NCI-H345 treated with DMSO at 0.1 percent for 48 hours (cell line): ENCODE data around the gene TOX3.

ENCODE experiments used
- DNase-seq: peaks from one replicate; lab custom pipeline; 2025; ENCODE audit not compliant: unreplicated experiment; lab: John Stamatoyannopoulos, UW

The TOX3 gene

DNA sequence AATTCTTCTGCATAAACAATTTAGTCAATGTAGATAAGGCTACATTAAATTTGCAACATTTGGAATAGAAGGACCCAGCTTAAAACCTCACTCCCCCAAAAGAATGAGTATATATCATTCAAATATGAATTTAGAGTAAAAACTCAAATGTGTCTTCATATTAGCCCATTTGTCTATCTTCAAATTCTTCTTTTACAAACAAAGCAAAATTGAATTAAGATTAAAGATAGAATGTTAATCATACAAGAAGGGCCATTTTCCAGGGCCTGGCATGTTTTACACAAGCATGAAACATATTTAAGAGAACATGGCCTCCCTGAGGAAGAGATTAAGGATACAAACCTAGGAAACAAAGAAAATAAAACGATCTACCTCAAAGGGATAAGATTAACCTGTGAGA is 8.4 kb downstream of the TOX3 start:
- DNase-seq, result no peak

DNA sequence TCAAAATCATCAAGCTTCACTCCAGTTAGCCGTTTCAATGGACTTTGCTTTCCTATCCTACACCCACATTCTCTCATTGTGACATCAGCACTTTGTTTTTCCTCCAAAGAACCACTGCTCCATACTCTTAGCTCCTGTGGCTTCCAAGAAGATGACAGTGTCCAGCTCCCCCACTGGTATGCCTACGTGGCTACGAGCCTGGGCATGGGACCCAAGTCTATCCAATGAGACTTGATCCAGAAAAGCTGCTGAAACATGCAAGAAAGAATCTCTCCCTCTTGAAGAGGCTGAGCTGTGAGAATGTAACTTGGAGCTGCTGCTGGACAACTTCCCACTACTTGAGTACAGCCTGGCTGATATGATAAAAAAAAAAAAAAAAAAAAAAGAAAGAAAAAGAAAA is 9.4 kb downstream of the TOX3 start:
- DNase-seq, result no peak

- no peak for DNase-seq
These were observed 11.9 kb downstream of the TOX3 start for GRCh38 chr16:52535076-52535475.

GRCh38 chr16:52533296-52533695 is 13.6 kb downstream of the TOX3 start:
- no peak for DNase-seq

DNA sequence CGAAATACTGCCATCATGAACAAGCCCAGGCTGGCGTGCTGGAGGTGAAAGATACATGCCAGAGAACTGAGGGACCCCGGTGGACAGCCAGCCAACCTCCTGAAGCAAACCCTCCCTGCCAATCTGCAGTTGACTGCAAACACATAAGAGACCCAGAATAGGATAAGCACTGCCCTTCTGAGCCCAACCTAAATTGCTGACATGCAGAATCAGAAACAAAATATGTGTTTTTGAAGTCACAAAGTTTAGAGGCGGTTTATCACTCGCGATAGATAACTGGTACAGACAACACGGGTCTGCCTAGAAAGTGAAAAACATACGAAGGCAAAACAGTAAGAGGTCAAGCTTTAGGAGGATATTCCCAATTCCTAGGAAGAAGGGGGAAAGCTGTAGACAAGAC is 14.6 kb downstream of the TOX3 start:
- DNase-seq, result no peak

GRCh38 chr16:52529226-52529625 is 17.7 kb downstream of the TOX3 start:
- no peak for DNase-seq

DNA sequence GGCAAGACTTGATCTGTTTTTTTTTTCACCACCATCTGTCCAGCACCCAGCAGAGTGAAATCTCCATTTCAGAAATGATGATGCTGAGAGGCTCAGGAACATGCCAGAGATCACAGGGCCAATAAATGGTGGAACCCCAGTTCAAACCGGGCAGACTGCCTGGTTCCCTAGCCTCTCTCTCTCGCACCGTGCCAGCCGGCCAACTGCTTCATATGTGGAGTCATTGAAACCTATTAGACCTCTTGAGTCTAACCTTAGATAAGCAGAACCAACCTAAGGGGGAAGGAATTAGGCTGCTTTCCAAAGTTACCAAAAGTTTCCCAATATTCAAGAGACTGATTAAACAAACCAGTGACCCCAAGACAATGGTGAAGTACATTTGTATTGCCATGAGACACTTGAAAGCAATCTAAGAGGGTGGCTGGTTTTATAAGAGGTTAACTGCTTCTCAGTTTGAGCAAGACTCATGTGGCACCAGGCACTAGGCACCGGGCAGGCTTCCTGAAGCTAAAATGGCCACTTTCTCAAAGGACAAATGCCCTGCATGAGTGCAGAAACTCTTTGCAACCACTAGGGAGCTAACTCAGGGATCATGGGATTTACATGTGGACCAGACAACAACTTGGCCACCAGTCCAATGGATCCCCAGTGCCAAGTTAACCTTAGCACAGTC is 18.4 kb downstream of the TOX3 start:
- DNase-seq, result no peak

GRCh38 chr16:52526830-52527229 is 20.1 kb downstream of the TOX3 start:
- DNase-seq, result no peak

GRCh38 chr16:52526116-52526828 is 20.7 kb downstream of the TOX3 start:
- no peak for DNase-seq

DNA sequence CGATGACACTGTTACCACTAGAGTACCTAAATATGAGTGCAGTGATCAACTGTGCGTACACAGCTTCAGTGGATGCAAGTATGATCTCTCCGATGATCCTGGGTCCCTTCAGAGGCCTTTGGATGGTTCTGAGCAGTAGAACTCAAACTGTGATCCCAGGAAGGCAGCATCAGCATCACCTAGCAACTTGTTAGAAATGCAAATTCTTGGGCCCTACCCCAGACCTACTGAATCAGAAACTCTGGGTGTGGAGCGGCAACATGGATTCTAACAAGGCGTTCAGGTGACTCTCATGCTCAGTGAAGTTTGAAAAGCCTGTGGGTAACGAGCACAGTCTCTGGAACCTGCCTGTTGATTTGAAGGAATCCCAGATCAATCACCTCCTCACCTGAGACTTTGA is 25.4 kb downstream of the TOX3 start:
- no peak for DNase-seq

DNA sequence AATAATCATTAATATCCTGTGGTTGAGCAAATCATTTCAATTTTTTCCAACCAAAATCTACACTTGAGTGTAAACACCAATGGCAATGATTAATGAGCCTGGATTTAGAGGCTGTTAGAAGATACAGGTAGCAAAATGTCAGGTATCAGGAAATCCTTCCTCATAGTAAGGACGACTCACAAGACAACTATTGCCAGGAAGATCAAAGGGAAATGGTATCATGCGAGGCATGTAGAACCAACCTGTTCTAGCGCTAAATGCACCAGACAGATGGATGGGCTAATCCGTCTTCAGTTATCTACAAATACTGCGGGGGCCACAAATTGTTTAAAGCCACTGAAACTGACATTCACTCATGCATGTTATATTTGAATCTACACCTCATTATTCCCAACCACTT is 28.1 kb downstream of the TOX3 start:
- no peak for DNase-seq

DNA sequence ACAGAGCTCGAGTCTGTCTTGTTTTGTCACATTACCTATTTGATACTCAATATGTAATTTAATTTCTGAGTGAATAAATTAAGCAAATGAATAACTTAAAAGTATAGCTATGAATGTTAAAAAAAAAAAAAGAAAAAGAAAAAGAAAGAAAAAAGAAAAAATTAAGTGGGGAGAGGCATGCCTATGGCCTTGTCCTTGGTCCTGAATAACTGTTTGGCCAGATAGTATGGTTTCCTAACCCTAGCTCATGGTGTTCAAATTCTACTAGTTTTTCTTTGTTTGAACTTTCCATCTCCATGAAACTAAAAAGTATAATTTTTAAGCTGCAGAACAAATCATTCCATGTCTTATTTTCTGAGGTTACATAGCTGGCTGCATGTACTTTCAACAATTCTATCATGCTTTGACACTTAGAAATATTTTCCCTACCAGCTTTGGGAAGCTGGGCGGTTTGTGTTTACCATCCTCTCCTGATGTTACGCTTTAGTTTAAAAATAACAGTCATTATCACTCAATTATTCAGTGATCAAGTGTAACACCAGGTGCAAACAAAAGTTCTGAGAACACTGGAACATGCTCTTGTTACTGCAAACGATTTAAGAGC is 31.8 kb downstream of the TOX3 start:
- peak; percentile 51 for DNase-seq

DNA sequence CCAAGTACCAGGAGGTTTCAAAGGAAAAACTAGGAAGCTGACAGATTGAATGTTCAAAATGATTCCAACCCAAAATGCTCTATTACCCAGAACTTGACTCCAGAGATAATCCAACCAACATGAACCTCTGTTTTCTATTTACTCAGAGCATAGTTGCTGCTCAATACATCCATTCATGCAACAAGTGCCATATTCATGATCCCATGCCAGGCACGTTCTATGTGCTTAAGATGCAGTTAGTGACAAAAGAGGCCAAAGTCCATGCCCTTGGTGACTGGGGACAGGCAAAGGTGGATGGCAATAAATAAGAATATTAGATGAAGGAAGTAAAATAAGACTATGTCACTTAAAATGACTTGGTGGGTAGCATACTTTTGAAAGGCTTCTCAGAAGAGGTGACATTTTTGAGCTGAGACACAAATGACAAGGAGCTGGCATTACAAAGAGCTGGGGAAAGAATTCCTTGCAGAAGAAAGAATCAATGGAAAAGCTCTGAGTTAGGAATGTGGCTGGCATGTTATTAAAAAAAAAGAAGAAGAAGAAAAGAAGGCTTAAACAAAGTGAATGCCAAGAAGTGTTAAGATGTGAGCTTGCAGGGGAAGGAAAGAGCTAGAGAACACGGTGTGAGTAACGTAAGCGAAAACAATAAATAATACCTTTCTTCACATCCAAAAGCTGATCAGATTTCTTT is 34.5 kb downstream of the TOX3 start:
- DNase-seq, result no peak

DNA sequence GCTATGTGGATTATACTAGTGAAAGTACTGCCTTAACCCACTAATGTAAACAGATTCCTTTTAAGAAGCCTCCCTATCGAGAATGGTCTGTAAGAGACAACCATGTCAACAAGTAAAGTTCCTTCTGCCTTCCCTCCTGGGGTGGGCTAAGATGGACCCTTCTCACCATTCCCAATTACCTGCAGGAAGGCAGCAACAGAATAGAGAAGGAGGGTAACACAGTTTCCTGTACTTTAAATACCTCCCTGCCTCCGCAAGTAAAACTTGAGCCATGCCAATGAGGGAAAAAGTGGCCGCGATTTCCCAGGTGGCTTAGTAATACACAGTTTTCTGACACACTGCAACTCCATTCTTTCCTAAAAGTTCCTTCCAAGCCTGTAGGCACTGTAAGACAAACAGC is 45.2 kb downstream of the TOX3 start:
- DNase-seq, result no peak

DNA sequence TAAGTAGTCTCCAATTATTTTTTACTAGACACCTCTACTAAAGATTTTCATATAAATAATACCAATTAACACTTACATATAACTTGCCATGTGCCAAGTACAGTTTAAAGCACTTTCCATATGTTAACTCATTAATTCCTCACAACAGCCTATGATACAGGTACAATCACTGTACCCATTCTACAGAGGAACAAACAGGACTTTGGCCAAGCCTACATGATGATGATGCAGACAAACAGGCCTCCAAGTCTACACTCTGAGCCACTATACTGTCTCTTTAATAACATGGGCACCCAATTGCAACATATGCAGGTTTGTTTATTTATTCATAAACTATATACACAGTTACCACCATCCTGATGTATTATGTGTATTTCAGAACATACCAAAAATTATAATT is 46.0 kb downstream of the TOX3 start:
- DNase-seq, result no peak

DNA sequence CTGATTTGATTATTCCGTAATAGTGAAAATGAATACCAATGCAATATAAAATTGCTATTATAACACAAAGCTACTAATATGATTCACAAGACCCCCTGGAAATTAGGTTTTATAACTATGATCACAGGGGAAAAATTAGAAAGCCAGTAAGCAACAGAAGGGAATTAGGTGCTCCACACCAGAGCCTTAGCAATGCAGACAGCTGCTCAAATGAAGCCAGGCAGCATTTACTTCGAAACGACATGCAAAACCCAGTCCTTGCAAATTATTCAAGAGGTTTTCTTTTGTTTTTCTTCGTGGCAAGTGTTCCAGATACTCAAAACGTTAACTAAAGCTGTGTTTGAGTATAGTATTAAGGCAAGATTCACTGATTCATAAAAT is 47.9 kb downstream of the TOX3 start:
- peak; percentile 22 for DNase-seq

DNA sequence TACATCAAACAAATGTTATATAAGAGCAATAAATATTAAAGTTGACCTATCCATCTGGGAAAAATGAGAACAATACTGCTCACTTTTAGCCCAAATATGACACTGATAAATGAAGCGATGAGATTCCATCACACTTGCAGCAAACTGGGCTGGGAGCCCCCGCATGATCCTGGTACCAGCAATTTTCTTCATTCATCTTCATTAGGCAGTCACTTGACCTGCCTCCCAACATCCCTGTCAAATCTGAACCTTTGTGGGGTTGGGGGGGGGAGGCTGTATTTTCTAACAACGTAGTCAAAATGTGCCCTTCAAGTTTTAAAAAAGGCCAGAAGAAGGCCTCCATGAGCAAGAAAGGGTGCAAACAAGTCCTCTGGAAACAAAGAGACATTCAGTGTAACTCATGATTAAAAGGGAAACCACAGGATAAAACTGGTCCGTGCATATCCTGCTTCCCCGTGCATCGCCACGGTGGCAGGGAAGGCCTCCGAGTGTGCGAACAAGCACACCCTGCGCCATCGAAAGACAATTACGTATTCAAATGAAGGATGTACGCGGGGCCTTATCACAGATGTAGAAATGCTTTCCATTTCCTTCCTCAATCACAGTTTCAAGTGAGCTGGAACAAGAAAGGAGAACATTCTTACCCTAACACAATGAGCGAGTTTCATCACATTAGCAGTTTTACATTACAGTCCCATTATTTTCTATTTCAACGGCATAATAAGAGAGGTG is 48.4 kb downstream of the TOX3 start:
- DNase-seq, result peak; percentile 30

GRCh38 chr16:52497067-52497816 is 49.7 kb downstream of the TOX3 start:
- peak; percentile 79 for DNase-seq

DNA sequence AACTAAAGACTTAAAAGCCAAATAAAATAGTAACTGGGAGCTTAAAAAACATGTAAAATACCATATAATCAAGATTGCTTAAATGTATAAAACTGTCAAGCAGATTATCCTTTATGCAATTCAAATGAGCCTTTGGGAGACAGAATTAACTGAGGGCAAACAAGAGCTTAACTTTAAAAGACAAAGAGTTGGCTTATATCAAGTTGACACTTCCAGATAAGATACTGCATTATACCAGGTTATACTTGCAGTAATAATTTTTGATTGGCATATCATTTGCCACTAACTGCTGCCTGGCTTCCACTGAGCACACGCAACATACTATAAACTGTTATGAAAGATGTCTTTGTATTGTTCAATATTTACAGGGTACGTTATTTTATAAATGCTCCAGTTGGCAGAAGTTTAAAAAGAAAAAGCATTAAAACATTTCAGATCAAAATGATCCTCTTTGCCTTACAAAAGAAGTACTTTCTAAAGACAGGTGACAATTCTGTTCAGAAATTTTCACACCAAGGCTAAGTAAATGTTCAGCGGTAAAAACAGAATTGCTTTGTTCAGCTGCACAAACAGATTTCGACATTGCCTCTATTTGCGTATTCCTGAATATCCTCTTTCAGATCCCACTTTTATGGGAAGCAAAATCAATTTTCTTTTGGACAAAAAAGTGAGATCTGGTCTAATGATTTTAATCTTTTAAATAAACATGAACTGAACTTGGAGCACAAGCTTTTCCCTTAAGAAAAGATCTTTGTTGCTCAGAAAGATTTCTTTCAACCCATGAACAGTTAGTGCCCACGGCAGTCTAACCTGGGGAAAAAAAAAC is 50.7 kb downstream of the TOX3 start:
- peak; percentile 38 for DNase-seq

DNA sequence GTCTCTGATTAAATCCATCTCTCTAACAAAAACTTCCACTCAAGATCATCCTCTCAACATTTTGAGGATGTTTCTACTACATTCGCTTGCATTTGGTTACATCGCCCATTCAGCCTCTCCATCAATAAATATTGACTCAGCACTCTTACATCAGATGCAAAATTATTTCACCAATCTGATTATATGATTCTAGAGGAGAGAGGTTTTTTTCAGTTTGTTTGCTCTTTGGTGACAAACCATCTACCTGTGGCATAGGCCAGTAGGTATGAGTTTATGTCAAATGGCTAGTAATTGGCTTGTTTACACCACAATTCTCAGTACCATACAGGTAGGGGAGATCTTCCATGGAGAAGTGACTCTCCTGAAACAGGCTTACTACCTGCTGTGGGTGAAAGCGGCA is 52.3 kb downstream of the TOX3 start:
- no peak for DNase-seq
